Measurements from ENCODE around the gene DNPH1.

Gene DNPH1

DNA sequence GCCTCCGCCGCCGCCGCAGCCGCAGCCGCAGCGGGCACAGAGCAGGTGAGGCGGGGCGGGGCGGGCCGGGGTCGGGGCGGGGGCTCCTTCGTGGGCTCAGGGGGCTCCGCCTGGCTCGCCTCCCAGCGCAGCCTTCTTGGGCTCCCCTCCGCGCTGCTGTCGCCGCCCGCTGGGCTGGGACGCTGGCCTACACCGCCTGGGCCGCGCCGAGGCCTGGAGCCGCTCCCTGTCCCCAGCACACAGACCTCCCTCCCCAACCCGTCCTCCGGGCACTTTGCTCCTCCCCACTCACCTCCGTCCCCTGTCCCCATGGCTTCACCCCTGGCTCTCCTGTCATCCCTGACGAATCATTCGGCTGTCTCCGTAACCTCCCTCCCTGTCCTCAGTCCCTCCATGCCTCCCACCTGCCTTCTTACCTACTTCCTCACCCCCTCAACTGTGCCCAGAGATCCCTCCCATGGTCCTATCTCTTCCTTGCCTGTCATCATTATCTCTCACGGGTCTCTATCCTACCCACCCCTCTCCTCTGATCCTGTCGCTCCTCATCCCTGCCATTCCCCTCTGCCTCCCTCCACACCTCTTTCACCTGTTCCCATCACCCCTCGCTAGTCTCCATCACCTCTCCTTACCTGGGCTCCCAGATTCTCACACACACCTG, 14.5 kb upstream of the DNPH1 start:
- no peak for DNase-seq

GRCh38 chr6:43242908-43243663, 13.8 kb upstream of the DNPH1 start, which contains the start of gene TTBK1:
Gene TTBK1, plus strand, starts transcription at chr6:43243481. Its CDS starts 3,180 bp downstream, at chr6:43246661.
- DNase-seq: no peak

GRCh38 chr6:43241446-43241845, 12.2 kb upstream of the DNPH1 start:
- no peak for DNase-seq

GRCh38 chr6:43240950-43241349, 11.7 kb upstream of the DNPH1 start:
- no peak for DNase-seq

GRCh38 chr6:43239054-43239453, 9.8 kb upstream of the DNPH1 start:
- no peak for DNase-seq

GRCh38 chr6:43235841-43236240, 6.6 kb upstream of the DNPH1 start:
- DNase-seq: no peak

DNA sequence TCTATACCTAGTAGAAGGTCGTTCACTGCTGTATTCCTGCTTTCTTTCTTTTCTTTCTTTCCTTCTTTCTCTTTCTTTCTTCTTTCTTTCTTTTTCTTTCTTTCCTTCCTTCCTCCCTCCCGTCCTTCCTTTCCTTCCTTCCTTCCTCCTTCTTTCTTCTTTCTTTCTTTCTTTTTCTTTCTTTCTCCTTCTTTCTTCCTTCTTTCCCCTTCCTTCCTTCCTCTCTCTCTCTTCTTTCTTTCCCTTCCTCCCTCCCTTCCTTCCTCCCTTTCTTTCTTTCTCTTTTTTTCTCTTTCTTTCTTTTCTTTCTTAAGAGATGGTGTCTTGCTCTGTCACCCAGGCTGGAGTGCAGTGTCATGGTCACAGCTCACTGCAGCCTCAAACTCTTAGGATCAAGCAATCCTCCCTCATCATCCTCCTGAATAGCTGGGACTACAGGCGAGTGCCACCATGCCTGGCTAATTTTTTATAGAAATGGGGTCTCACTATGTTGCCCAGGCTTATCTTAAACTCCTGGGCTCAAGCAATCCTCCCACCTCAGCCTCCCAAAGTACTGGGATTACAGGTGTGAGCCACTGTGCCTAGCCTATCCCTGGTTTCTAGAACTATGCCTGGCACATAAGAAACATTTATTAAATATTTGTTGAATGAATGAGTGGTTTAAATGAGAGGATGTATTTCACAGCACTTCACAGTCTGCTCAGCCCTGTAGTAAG, 2.6 kb upstream of the DNPH1 start:
- no peak for DNase-seq

- DNase-seq: no peak
Observed at GRCh38 chr6:43231053-43231452, 1.8 kb upstream of the DNPH1 start.

GRCh38 chr6:43229803-43230620, 731 bp upstream of the DNPH1 start:
- no peak for DNase-seq

GRCh38 chr6:43226192-43226851, 3.0 kb downstream of the DNPH1 start:
- DNase-seq: no peak

GRCh38 chr6:43223175-43223574, 6.1 kb downstream of the DNPH1 start:
- DNase-seq: no peak

DNA sequence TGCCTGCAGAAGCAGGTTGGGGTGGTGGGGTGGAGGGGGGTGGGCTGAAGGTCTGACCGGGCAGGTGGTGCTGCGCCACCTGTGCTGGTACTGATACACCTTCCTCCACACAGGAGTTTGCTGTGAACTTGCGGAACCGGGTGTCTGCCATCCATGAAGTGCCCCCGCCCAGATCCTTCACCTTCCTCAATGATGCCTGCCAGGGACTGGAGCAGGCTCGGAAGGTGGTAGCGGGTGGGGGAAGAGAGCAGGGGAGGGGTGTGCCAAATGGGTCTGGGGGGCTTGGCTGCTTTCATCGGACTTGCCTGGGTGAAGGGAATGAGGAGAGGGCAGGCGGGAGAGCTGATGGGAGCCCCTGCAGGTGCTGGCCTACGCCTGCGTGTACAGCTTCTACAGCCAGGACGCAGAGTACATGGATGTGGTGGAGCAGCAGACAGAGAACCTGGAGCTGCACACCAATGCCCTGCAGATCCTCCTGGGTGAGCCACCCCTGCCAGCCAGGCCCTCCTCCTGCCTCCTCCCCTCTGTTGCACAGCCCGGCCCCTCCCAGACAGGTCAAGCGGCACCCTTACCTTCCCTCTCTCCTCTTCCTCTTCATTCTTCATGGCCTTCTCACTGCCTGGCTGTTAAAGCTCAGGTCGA, 6.7 kb downstream of the DNPH1 start:
- DNase-seq: no peak

GRCh38 chr6:43221046-43221972, 8.0 kb downstream of the DNPH1 start:
- DNase-seq: no peak

DNA sequence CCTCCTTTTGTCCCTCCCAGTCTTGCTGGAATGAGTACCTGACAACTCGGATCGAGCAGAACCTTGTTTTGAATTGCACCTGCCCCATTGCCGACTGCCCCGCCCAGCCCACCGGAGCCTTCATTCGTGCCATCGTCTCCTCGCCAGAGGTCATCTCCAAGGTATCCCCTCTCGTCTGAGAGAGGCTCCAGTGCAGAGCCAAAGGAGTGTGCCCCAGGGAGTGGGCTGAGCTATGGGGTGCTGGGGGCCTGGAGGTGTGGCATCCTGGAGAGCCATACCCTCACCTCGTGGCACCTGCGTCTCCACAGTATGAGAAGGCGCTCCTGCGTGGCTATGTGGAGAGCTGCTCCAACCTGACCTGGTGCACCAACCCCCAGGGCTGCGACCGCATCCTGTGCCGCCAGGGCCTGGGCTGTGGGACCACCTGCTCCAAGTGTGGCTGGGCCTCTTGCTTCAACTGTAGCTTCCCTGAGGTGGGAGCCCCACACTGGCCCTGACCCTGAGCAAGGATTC, 8.8 kb downstream of the DNPH1 start:
- no peak for DNase-seq

GRCh38 chr6:43219814-43220213, 9.5 kb downstream of the DNPH1 start:
- no peak for DNase-seq

GRCh38 chr6:43219119-43219518, 10.2 kb downstream of the DNPH1 start:
- no peak for DNase-seq

GRCh38 chr6:43217351-43217750, 11.9 kb downstream of the DNPH1 start:
- no peak for DNase-seq

DNA sequence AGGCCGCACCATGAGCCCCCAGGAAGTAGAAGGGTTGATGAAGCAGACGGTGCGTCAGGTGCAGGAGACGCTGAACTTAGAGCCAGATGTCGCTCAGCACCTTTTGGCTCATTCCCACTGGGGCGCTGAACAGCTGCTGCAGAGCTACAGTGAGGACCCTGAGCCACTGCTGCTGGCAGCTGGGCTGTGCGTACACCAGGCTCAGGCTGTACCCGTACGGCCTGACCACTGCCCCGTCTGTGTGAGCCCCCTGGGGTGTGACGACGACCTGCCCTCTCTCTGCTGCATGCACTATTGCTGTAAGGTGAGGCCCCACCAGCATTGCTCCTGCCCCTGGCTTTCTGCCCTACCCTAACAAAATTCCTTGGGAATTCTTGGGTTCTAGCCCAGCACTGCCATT, 13.1 kb downstream of the DNPH1 start:
- no peak for DNase-seq

- no peak for DNase-seq
Observed at GRCh38 chr6:43215066-43215465, 14.2 kb downstream of the DNPH1 start.

DNA sequence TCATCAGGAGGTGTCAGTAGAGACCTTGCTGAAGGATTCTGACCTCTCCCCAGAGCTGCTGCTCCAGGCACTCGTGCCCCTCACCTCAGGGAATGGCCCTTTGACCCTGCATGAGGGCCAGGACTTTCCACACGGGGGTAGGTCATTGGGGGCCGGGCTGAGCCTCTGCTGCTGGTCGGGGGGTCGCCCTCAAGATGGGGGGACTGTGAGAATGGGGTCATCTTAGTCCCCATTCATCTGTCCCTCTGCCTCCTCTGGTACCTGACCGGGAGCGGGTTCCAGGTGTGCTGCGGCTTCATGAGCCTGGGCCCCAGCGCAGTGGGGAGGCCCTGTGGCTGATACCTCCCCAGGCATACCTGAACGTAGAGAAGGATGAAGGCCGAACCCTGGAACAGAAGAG, 15.8 kb downstream of the DNPH1 start:
- DNase-seq: no peak

DNA sequence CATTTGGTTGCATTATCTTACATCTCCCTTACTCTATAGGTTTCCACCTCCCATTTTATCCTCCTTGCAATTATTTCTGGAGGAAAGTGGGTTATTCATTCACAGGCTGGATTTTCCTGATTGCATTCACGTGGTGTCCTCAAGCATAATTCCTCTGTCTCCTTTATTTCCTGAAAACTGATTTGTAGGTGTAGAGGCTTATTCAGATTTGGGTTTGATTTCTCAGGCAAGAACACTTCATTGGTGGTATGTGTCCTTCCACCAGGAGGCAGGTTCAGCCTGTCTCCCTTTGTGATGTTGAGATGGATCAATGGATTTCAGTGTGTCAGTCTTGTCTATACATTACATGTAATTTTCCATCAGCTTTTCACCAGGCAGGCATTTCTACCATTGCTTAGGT, 17.3 kb downstream of the DNPH1 start:
- DNase-seq: no peak
